ENCODE results near the gene M1AP. TPM values are rescaled to one million over a fixed set of nuclear protein-coding genes. Genes with fewer than 3 reads are reported as not detected.

M1AP gene
- total and polyA plus RNA-seq, 2 of the 4 experiments (the other 2 are of a cell fraction) = 0.03 TPM; not detected in 1

GRCh38 chr2:74513605-74514367, 134.3 kb downstream of the M1AP start (continued):
- TF ChIP-seq USF2 (IDR thresholded peaks at IDR 0.05; ENCODE audit: low read depth, low read length) = no peak
- TF ChIP-seq ELK1 (IDR thresholded peaks at IDR 0.05; ENCODE audit: borderline replicate concordance, low read depth, low read length) = no peak
- no peak for TF ChIP-seq RAD21 (IDR thresholded peaks at IDR 0.05; ENCODE audit: low read length)
- TF ChIP-seq CHD1 (IDR thresholded peaks at IDR 0.05; ENCODE audit: low read depth, low read length) = no peak
- TF ChIP-seq FOS (IDR thresholded peaks at IDR 0.05; ENCODE audit: low read depth, low read length) = no peak
- no peak for TF ChIP-seq POLR2A (IDR thresholded peaks at IDR 0.05; ENCODE audit: low read depth, low read length)
